ENCODE results near the gene STX18. TPM values are rescaled to one million over a fixed set of nuclear protein-coding genes. Genes with fewer than 3 reads are reported as not detected.

The STX18 gene
- total RNA-seq, 1 donor from 2014 or later: 21.1 TPM

DNA sequence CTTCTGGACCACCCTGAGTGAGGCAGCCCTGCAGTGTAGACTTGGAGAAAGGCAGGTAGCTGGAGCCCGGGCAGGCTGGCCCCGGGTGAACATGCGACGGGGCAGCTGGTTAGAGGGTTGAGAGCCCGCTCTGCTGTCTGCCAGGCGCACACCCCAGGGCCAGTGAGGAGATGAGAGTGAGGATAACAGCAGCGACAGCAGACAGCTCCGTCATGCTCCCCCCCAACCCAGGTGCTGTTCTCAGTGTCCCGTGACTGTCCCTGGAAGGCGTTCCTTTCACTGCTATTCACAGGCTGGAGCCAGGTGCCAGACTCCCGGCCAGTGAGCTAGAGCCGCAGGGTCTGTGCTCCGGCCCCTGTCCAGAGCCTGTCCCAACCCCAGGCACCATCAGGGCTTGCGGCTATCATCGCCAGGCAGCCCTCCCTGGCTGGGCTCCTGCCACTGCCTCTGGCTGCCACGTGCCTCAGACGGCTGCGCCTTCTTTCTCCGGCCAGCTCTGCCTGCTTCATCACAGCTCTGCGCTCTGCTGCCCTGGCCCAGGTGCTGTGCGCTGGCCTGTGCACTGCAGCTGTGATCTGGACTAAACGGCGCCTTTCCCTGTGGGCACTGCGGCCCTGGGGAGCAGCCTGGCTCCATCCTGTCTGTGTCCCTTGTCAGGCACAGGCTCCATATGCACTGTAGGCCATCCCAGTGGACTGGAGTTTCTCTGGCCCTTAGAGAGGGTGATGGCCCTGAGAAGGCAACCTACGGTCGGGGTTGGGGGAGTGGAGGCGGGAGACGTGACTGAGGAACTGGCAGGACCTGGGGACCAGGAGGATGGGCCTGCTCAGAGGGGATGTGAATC lies 135.2 kb downstream of the STX18 start:
- Mint-ChIP-seq H3K27me3 (ENCODE audit: low read depth) (peaks cover 17% of the 10 kb centered on the region), H3K4me1 (ENCODE audit: low read depth) (no peaks in the 10 kb centered on the region), H3K36me3 (ENCODE audit: low read depth) (no peaks in the 10 kb centered on the region), H3K4me3 (ENCODE audit: unreplicated experiment) (no peak overlapping the region), H3K9me3 (ENCODE audit: low read depth) (no peaks in the 10 kb centered on the region), H3K27ac (ENCODE audit: unreplicated experiment) (no peak overlapping the region)
- peak; percentile 86 for DNase-seq (ENCODE audit: low spot score)
- TF ChIP-seq, protein P1, sequence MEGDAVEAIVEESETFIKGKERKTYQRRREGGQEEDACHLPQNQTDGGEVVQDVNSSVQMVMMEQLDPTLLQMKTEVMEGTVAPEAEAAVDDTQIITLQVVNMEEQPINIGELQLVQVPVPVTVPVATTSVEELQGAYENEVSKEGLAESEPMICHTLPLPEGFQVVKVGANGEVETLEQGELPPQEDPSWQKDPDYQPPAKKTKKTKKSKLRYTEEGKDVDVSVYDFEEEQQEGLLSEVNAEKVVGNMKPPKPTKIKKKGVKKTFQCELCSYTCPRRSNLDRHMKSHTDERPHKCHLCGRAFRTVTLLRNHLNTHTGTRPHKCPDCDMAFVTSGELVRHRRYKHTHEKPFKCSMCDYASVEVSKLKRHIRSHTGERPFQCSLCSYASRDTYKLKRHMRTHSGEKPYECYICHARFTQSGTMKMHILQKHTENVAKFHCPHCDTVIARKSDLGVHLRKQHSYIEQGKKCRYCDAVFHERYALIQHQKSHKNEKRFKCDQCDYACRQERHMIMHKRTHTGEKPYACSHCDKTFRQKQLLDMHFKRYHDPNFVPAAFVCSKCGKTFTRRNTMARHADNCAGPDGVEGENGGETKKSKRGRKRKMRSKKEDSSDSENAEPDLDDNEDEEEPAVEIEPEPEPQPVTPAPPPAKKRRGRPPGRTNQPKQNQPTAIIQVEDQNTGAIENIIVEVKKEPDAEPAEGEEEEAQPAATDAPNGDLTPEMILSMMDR (IDR thresholded peaks at IDR 0.05): no peak

DNA sequence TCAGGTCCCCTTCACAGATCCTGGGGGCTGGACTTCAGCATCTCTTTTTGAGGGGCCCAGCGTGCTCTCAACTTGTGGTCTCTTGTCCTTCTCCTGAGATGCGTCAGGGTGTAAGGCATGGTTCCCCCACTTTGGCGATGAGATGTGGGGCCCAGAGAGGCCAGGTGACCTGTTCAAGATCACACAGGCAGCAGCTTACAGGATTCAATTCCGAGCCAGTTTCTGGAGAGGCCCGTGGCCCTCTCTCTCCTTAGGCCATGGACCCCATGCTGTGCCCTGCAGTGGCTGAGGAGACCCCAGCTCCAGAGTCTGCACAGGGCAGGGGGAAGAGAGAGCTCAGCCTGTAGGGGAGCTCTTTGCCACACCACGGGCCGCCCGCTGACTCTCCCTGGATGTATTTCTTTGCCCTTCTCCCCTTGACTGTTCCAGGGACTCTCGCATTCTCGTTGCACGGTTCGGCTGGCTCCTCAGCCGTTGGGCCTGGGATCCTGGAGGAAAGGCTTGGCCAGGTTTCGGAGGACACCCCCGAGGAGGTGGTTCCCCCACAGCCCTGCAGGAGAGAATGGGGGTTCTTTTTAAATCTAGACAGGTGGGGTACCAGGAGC lies 136.4 kb downstream of the STX18 start:
- peaks cover 17% of the 10 kb centered on the region for H3K27me3 Mint-ChIP-seq (ENCODE audit: low read depth)
- no peak overlapping the region for H3K27ac Mint-ChIP-seq (ENCODE audit: unreplicated experiment)
- H3K9me3 Mint-ChIP-seq (ENCODE audit: low read depth): peaks cover under 1% of the 10 kb centered on the region
- no peak overlapping the region for H3K4me3 Mint-ChIP-seq (ENCODE audit: unreplicated experiment)
- peaks cover under 1% of the 10 kb centered on the region for H3K36me3 Mint-ChIP-seq (ENCODE audit: low read depth)
- H3K4me1 Mint-ChIP-seq (ENCODE audit: low read depth): no peaks in the 10 kb centered on the region
- DNase-seq (ENCODE audit: low spot score): peak; percentile 78
- TF ChIP-seq, protein P1 (IDR thresholded peaks at IDR 0.05): no peak

DNA sequence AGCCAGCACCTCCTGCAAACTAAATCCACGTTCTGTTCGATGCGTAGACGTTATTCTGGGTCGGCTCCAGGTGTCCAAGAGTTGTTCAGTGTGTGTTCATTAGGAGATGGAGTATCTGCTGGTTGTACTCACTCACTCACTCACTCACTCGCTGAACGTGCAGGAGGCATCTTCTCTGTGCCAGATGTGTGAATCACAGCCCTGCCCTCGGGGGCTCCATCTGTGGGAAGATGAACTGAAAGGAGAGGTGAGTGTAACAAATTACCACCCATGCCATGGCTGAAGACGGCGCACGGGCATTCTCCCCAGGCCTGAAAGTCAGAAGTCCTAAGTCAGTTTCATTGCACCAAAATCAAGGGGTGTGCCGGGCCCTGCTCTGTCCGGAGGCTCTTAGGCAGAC lies 138.9 kb downstream of the STX18 start:
- H3K4me1 Mint-ChIP-seq (ENCODE audit: low read depth): no peaks in the 10 kb centered on the region

DNA sequence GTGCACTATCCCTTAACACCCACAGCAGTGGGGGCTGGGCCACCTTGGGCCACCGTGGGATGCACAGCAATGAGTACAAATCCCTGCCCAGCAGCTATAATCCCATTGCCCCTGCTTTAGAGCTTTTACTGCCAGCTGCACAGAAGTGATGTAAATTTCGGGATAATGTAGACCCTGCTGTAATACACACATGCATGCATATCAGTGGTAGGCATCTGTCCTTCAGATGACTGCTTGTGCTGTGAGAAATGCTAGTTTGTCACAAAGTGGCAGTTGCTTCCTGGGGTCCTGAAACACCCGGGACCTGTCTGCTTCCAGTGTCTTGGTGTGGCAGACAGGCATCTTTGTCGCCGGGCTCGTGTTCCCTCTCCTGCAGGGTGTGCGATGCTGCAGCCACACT lies 140.8 kb downstream of the STX18 start:
- TF ChIP-seq, protein P1 (IDR thresholded peaks at IDR 0.05): no peak
- peaks cover 2% of the 10 kb centered on the region for H3K36me3 Mint-ChIP-seq (ENCODE audit: low read depth)
- peaks cover 10% of the 10 kb centered on the region for H3K4me1 Mint-ChIP-seq (ENCODE audit: low read depth)
- no peak overlapping the region for H3K27ac Mint-ChIP-seq (ENCODE audit: unreplicated experiment)
- peaks cover 7% of the 10 kb centered on the region for H3K9me3 Mint-ChIP-seq (ENCODE audit: low read depth)
- H3K4me3 Mint-ChIP-seq (ENCODE audit: unreplicated experiment): no peak overlapping the region
- peaks cover 29% of the 10 kb centered on the region for H3K27me3 Mint-ChIP-seq (ENCODE audit: low read depth)
- no peak for DNase-seq (ENCODE audit: low spot score)

More for the DNA sequence above, 138.9 kb downstream of the STX18 start:
- H3K4me3 Mint-ChIP-seq (ENCODE audit: unreplicated experiment): no peak overlapping the region
- H3K9me3 Mint-ChIP-seq (ENCODE audit: low read depth): peaks cover 7% of the 10 kb centered on the region
- peaks cover 23% of the 10 kb centered on the region for H3K27me3 Mint-ChIP-seq (ENCODE audit: low read depth)
- H3K27ac Mint-ChIP-seq (ENCODE audit: unreplicated experiment): no peak overlapping the region
- TF ChIP-seq, protein P1 (IDR thresholded peaks at IDR 0.05): no peak
- peaks cover 2% of the 10 kb centered on the region for H3K36me3 Mint-ChIP-seq (ENCODE audit: low read depth)
- DNase-seq (ENCODE audit: low spot score): no peak

DNA sequence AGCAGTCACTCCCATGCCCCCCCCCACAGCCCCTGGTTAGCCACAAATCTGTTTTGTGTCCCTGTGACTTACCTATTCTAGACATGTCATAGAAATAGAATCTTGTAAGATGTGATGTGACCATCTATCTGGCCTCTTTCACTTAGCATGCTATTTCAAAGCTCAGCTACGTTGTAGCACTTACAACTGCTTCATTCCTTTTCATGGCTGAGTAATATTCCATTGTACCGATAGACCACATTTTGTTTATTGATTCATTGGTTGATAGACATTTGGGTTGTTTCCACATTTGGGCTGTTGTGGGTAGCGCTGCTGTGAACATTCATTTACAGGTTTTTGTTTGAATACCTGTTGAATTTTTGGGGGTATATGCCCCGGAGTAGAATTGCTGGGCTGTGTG lies 143.4 kb downstream of the STX18 start:
- peaks cover 49% of the 10 kb centered on the region for H3K27me3 Mint-ChIP-seq (ENCODE audit: low read depth)
- no peak overlapping the region for H3K27ac Mint-ChIP-seq (ENCODE audit: unreplicated experiment)
- H3K36me3 Mint-ChIP-seq (ENCODE audit: low read depth): peaks cover 2% of the 10 kb centered on the region
- TF ChIP-seq, protein P1 (IDR thresholded peaks at IDR 0.05): no peak
- H3K9me3 Mint-ChIP-seq (ENCODE audit: low read depth): peaks cover 7% of the 10 kb centered on the region
- H3K4me1 Mint-ChIP-seq (ENCODE audit: low read depth): peaks cover 10% of the 10 kb centered on the region
- peak; percentile 14 for DNase-seq (ENCODE audit: low spot score)
- H3K4me3 Mint-ChIP-seq (ENCODE audit: unreplicated experiment): no peak overlapping the region
